HepG2 (cell line): ENCODE data around the gene ACTR3. TPM values are rescaled to one million over a fixed set of nuclear protein-coding genes. Genes with fewer than 3 reads are reported as not detected.

Source experiments
- DDIT3 ChIP-seq: sonication (generic); formaldehyde crosslinking; IDR thresholded peaks from 2 replicates; pipeline ENCODE4 v1.4.0; 2020; ENCODE audit warnings: mild to moderate bottlenecking, missing genetic modification reagents
- EP300 ChIP-seq, 3 experiments: sonication (generic) in 1 of 3; formaldehyde crosslinking in 1 of 3; IDR thresholded peaks; 2 replicates each; pipeline versions ENCODE4 v1.5.1 to v1.6.1; 2011 to 2020; ENCODE audit warnings: low read depth in 2 of 3, low read length in 2 of 3, borderline replicate concordance in 1 of 3, improper control_type of control experiment in 1 of 3, mild to moderate bottlenecking in 1 of 3, missing genetic modification reagents in 1 of 3, moderate library complexity in 1 of 3
- ETV5 ChIP-seq: IDR thresholded peaks from 2 replicates; pipeline ENCODE4 v1.6.1; 2018; ENCODE audit warnings: missing biosample characterization, missing genetic modification reagents, inconsistent platforms, borderline replicate concordance
- FOXA1 ChIP-seq, 2 experiments: fragments of 450-650 bp in 1 of 2; sonication (generic) in 1 of 2; formaldehyde crosslinking in 1 of 2; IDR thresholded peaks; 2 replicates each; pipeline versions ENCODE4 v1.4.0 to v1.6.1; 2016 to 2020; ENCODE audit warnings: missing genetic modification reagents in 1 of 2
- FOXM1 ChIP-seq: sonication (generic); formaldehyde crosslinking; IDR thresholded peaks from 2 replicates; pipeline ENCODE4 v1.5.0; 2020; ENCODE audit warnings: missing genetic modification reagents
- FOXO1 ChIP-seq: sonication (generic); formaldehyde crosslinking; IDR thresholded peaks from 2 replicates; pipeline ENCODE4 v1.4.0; 2020; ENCODE audit warnings: missing genetic modification reagents
- KLF11 ChIP-seq: IDR thresholded peaks from 2 replicates; pipeline ENCODE4 v1.6.1; 2016; ENCODE audit warnings: missing compliant biosample characterization
- MYPOP ChIP-seq: sonication (generic); formaldehyde crosslinking; IDR thresholded peaks from 2 replicates; pipeline ENCODE4 v1.8.1; 2023; ENCODE audit warnings: mild to moderate bottlenecking, moderate library complexity, missing genetic modification reagents
- PAF1 ChIP-seq: IDR thresholded peaks from 2 replicates; pipeline ENCODE4 v1.6.1; 2016; ENCODE audit warnings: missing genetic modification reagents, missing compliant biosample characterization
- PAWR ChIP-seq: sonication (generic); formaldehyde crosslinking; IDR thresholded peaks from 2 replicates; pipeline ENCODE4 v1.4.0; 2020; ENCODE audit warnings: missing genetic modification reagents, mild to moderate bottlenecking, borderline replicate concordance
- POLR2A ChIP-seq, 2 experiments: IDR thresholded peaks; 2 replicates each; pipeline ENCODE4 v1.6.1; 2011; ENCODE audit warnings: low read depth in 2 of 2, low read length in 2 of 2, mild to moderate bottlenecking in 1 of 2, moderate library complexity in 1 of 2; ENCODE audit not compliant: insufficient read depth in 1 of 2
- RXRA ChIP-seq: sonication (generic); formaldehyde crosslinking; IDR thresholded peaks from 2 replicates; pipeline ENCODE4 v1.5.1; 2020; ENCODE audit warnings: missing genetic modification reagents
- SCMH1 ChIP-seq: sonication (generic); formaldehyde crosslinking; IDR thresholded peaks from 2 replicates; pipeline ENCODE4 v1.9.0; 2021; ENCODE audit warnings: missing genetic modification reagents, mild to moderate bottlenecking, borderline replicate concordance
- SOX6 ChIP-seq, 2 experiments: fragments of 450-650 bp in 1 of 2; sonication (generic) in 1 of 2; formaldehyde crosslinking in 1 of 2; IDR thresholded peaks; 2 replicates each; pipeline versions ENCODE4 v1.4.0 to v1.6.1; 2017 to 2020; ENCODE audit warnings: antibody characterized with exemption in 1 of 2, mild to moderate bottlenecking in 1 of 2, missing genetic modification reagents in 1 of 2
- TRIM22 ChIP-seq: fragments of 450-650 bp; IDR thresholded peaks from 2 replicates; pipeline ENCODE4 v1.6.1; 2017
- ZBTB21 ChIP-seq: sonication (generic); formaldehyde crosslinking; IDR thresholded peaks from 2 replicates; pipeline ENCODE4 v1.4.0; 2020; ENCODE audit warnings: missing genetic modification reagents
- ZNF124 ChIP-seq: sonication (generic); formaldehyde crosslinking; IDR thresholded peaks from 2 replicates; pipeline ENCODE4 v1.4.0; 2020; ENCODE audit warnings: missing genetic modification reagents
- ZNF205 ChIP-seq: IDR thresholded peaks from 2 replicates; pipeline ENCODE4 v1.6.1; 2018; ENCODE audit warnings: missing biosample characterization, missing genetic modification reagents
- ZNF34 ChIP-seq: sonication (generic); formaldehyde crosslinking; IDR thresholded peaks from 2 replicates; pipeline ENCODE4 v1.4.0; 2020; ENCODE audit warnings: mild to moderate bottlenecking, missing genetic modification reagents, borderline replicate concordance
- ZNF562 ChIP-seq: sonication (generic); formaldehyde crosslinking; IDR thresholded peaks from 2 replicates; pipeline ENCODE4 v1.8.0; 2022; ENCODE audit warnings: missing genetic modification reagents, borderline replicate concordance
- polyA plus RNA-seq, 8 experiments: library from polyadenylated mRNA; depleted of rRNA in 3 of 8; stranded (reverse) in 7 of 8; unstranded in 1 of 8; fragments of >200 nt; fragmentation: Illumina TruSeq in 4 of 8; extraction: Trizol in 4 of 8; gene quantifications; 2 replicates each; pipeline versions ENCODE4 v1.2.1 to v1.2.3, GENCODE V29; 2011 to 2016; ENCODE audit warnings: low read depth in 4 of 8, missing spikeins in 1 of 8, mixed read lengths in 1 of 8; ENCODE audit not compliant: insufficient read depth in 1 of 8
- total RNA-seq, 5 experiments: library from RNA; depleted of rRNA; stranded (reverse); fragments of >200 nt; fragmentation: Illumina TruSeq; extraction: Trizol; gene quantifications; 2 replicates each; pipeline ENCODE4 v1.2.3, GENCODE V29; 2016; ENCODE audit warnings: low read depth in 1 of 5
- TF ChIP-seq, protein P1 (sequence below): sonication (generic); formaldehyde crosslinking; IDR thresholded peaks from 2 replicates; pipeline ENCODE4 v1.4.0; 2020; ENCODE audit warnings: low read depth, missing genetic modification reagents
- TF ChIP-seq, protein P2 (sequence below): sonication (generic); formaldehyde crosslinking; IDR thresholded peaks from 2 replicates; pipeline ENCODE4 v1.5.0; 2020; ENCODE audit warnings: mild to moderate bottlenecking, low read depth, missing genetic modification reagents, borderline replicate concordance
- TF ChIP-seq, protein P3 (sequence below): IDR thresholded peaks from 2 replicates; pipeline ENCODE4 v1.6.1; 2016; ENCODE audit warnings: missing genetic modification reagents, missing compliant biosample characterization

The ACTR3 gene
- total and polyA plus RNA-seq, 2 of the 13 experiments (the other 11 are each of a cell fraction or from before 2014, with no cell fraction given): 123 to 225 TPM

- TF ChIP-seq ZNF205 (CRISPR knock-in tag) (no peak), PAF1 (CRISPR knock-in tag) (no peak; the same call in 1 of the 2 replicates), ZNF562 (no peak), TRIM22 (no peak), FOXA1 (IDR thresholded peaks at IDR 0.05) (no peak), FOXA1 (CRISPR knock-in tag; IDR thresholded peaks at IDR 0.05) (no peak), PAWR (CRISPR knock-in tag) (0 out of 2 replicates have a peak, but pooled peaks have one; percentile 8), SOX6 (IDR thresholded peaks at IDR 0.05) (no peak), SOX6 (CRISPR knock-in tag; IDR thresholded peaks at IDR 0.05) (no peak), MYPOP (CRISPR knock-in tag) (no peak), RXRA (CRISPR knock-in tag) (no peak; the same call in 1 of the 2 replicates), DDIT3 (CRISPR knock-in tag) (no peak), KLF11 (CRISPR knock-in tag) (no peak), POLR2A (IDR thresholded peaks at IDR 0.05; ENCODE audit: insufficient read depth in 1 of 2, low read depth in 2 of 2, low read length in 2 of 2) (peak in 1 of 2 experiments; percentile 50; a peak in 1 of 4 replicates), ZNF124 (CRISPR knock-in tag) (no peak), FOXO1 (CRISPR knock-in tag) (no peak), ZBTB21 (CRISPR knock-in tag) (no peak), EP300 (IDR thresholded peaks at IDR 0.05; ENCODE audit: low read depth in 2 of 2, low read length in 2 of 2) (no peak), EP300 (CRISPR knock-in tag; IDR thresholded peaks at IDR 0.05; ENCODE audit: borderline replicate concordance) (no peak), ZNF34 (CRISPR knock-in tag) (no peak), SCMH1 (CRISPR knock-in tag) (no peak), FOXM1 (CRISPR knock-in tag) (no peak), ETV5 (CRISPR knock-in tag) (no peak)
- TF ChIP-seq, protein P1, sequence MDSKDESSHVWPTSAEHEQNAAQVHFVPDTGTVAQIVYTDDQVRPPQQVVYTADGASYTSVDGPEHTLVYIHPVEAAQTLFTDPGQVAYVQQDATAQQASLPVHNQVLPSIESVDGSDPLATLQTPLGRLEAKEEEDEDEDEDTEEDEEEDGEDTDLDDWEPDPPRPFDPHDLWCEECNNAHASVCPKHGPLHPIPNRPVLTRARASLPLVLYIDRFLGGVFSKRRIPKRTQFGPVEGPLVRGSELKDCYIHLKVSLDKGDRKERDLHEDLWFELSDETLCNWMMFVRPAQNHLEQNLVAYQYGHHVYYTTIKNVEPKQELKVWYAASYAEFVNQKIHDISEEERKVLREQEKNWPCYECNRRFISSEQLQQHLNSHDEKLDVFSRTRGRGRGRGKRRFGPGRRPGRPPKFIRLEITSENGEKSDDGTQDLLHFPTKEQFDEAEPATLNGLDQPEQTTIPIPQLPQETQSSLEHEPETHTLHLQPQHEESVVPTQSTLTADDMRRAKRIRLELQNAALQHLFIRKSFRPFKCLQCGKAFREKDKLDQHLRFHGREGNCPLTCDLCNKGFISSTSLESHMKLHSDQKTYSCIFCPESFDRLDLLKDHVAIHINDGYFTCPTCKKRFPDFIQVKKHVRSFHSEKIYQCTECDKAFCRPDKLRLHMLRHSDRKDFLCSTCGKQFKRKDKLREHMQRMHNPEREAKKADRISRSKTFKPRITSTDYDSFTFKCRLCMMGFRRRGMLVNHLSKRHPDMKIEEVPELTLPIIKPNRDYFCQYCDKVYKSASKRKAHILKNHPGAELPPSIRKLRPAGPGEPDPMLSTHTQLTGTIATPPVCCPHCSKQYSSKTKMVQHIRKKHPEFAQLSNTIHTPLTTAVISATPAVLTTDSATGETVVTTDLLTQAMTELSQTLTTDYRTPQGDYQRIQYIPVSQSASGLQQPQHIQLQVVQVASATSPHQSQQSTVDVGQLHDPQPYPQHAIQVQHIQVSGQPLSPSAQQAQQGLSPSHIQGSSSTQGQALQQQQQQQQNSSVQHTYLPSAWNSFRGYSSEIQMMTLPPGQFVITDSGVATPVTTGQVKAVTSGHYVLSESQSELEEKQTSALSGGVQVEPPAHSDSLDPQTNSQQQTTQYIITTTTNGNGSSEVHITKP (CRISPR knock-in tag): 0 out of 2 replicates have a peak, but pooled peaks have one; percentile 16
- TF ChIP-seq, protein P2, sequence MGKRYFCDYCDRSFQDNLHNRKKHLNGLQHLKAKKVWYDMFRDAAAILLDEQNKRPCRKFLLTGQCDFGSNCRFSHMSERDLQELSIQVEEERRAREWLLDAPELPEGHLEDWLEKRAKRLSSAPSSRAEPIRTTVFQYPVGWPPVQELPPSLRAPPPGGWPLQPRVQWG (CRISPR knock-in tag): no peak
- TF ChIP-seq, protein P3, sequence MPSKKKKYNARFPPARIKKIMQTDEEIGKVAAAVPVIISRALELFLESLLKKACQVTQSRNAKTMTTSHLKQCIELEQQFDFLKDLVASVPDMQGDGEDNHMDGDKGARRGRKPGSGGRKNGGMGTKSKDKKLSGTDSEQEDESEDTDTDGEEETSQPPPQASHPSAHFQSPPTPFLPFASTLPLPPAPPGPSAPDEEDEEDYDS (CRISPR knock-in tag): no peak
Observed at GRCh38 chr2:113977060-113977659, 87.3 kb downstream of the ACTR3 start (continued).
